Fibroblast of pulmonary artery (primary cell): ENCODE measurements around the gene RHBDL1.
A peak's percentile ranks its signal among the peaks of the same experiment; 100 is the strongest.
"Not testable (repeated sequence)": the region's sequence is repeated elsewhere in the genome, so short reads cannot be mapped to it uniquely, and the experiment has no call there.

Source experiments
- DNase-seq: peaks from one replicate; pipeline ENCODE4 v3.0.0-alpha.2; 2010; ENCODE audit warnings: low read depth
- H3K4me3 ChIP-seq: replicated peaks from 2 replicates; pipeline ENCODE4 v1.5.1; 2011; ENCODE audit warnings: low read depth, mild to moderate bottlenecking, control low read depth, low read length, moderate library complexity
- CTCF ChIP-seq: IDR thresholded peaks from 2 replicates; pipeline ENCODE4 v1.5.1; 2011; ENCODE audit warnings: mild to moderate bottlenecking, control low read depth, low read length, inconsistent platforms; ENCODE audit errors: missing control alignments

RHBDL1 gene

GRCh38 chr16:689175-689897 lies 13.9 kb downstream of the RHBDL1 start:
- no peak for DNase-seq
- no peak for TF ChIP-seq CTCF
- H3K4me3 ChIP-seq: peak overlapping the region; percentile 87

GRCh38 chr16:691242-691641 lies 15.8 kb downstream of the RHBDL1 start:
- H3K4me3 ChIP-seq, DNase-seq: not testable (repeated sequence)

DNA sequence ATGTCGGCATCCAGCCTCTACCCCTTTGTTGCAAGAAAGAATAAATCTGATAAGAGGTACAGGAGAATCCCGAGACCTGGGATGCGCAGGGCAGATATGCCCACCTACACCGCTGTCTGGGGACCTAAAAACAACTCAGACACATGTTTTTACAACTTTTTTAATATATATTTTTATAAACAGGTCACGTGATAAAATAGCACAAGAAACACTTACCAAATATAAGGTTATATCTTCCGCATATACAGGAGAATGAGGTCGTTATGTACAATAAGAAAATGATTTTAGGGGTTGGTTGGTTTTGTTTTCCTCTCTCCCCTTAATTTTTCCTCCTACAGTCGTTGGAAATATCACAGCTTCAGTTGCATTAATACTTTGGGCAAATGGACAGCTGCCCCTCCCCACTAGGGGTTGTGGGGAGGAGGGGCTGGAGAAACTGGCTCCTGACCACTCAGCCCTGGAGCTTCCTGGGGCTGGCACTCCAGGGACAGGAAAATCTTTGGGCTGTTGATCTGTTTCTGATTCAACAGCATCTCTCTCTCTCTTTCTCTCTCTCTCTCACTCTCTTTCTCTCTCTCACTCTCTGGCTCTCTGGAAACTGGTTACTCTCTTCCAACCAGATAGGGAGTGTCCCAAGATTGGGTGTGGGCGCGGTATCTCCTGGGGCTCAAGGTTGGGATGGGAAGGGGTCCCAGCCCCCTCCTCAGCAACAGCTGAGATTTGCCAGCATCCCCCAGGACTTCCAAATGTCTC lies 17.1 kb downstream of the RHBDL1 start:
- no peak for TF ChIP-seq CTCF
- DNase-seq: no peak
- H3K4me3 ChIP-seq: no peak overlapping the region

GRCh38 chr16:693364-693763 lies 17.9 kb downstream of the RHBDL1 start:
- no peak for TF ChIP-seq CTCF
- DNase-seq: no peak
- no peak overlapping the region for H3K4me3 ChIP-seq

- no peak overlapping the region for H3K4me3 ChIP-seq
- no peak for DNase-seq
- TF ChIP-seq CTCF: no peak
Observed at GRCh38 chr16:693766-694165, 18.3 kb downstream of the RHBDL1 start.

- TF ChIP-seq CTCF: no peak
- no peak overlapping the region for H3K4me3 ChIP-seq
- no peak for DNase-seq
Observed at GRCh38 chr16:694187-694862, 18.9 kb downstream of the RHBDL1 start.

DNA sequence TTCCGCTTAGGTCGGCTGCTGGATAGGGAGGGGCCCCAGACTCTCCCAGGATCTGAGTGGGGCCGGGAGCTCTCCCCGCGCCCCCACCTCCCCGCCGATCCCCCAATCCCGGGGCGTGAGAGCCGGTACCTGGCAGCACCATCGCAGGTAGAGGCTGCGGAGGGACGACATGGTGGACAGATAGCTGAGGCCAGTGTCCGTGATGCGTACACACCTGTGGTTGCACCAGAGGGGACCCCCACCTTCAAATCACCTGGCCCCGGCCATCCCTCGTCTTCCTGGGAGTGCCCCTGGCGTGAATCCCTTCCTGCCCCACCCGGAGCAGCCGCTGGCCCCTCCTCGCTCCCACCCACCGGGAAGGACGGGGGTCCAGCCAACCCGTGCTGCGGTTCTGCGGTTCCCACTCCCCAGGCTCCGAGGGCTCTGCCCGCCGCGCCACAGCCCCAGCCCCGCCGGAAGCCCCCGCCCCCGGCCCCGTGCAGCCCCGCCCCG lies 19.4 kb downstream of the RHBDL1 start:
- no peak overlapping the region for H3K4me3 ChIP-seq
- DNase-seq: no peak
- TF ChIP-seq CTCF: no peak
